Nephron (organoid): ENCODE data around the gene TESK2.
"Not testable (repeated sequence)": the region's sequence is repeated elsewhere in the genome, so short reads cannot be mapped to it uniquely, and the experiment has no call there.

Source experiments
- H3K27ac Mint-ChIP-seq, 3 experiments: 2 replicates each; pipeline ENCODE4 v1.8.0; 2020; ENCODE audit warnings: mixed read lengths in 3 of 3, mild to moderate bottlenecking in 2 of 3, moderate library complexity in 1 of 3
- H3K27me3 Mint-ChIP-seq: 2 replicates; pipeline ENCODE4 v1.8.0; 2021; ENCODE audit warnings: low read depth, mild to moderate bottlenecking, moderate library complexity, mixed read lengths
- H3K36me3 Mint-ChIP-seq: 2 replicates; pipeline ENCODE4 v1.8.0; 2020; ENCODE audit warnings: low read depth, mixed read lengths
- H3K4me1 Mint-ChIP-seq: 2 replicates; pipeline ENCODE4 v1.8.0; 2020; ENCODE audit warnings: mixed read lengths
- H3K4me3 Mint-ChIP-seq, 3 experiments: 2 replicates each; pipeline ENCODE4 v1.8.0; 2020; ENCODE audit warnings: mild to moderate bottlenecking in 3 of 3, mixed read lengths in 3 of 3, moderate library complexity in 2 of 3
- H3K9me3 Mint-ChIP-seq: 2 replicates; pipeline ENCODE4 v1.8.0; 2020; ENCODE audit warnings: mixed read lengths
- CTCF ChIP-seq, 3 experiments: fragments of 200-600 bp; sonication (generic); IDR thresholded peaks; one replicate each; pipeline ENCODE4 v1.5.0; 2021; ENCODE audit warnings: antibody characterized with exemption in 3 of 3; ENCODE audit not compliant: unreplicated experiment in 3 of 3

TESK2 gene

GRCh38 chr1:45490121-45490625 lies 790 bp downstream of the TESK2 start:
- H3K27me3 Mint-ChIP-seq, result peaks cover 11% of the 10 kb centered on the region
- H3K36me3 Mint-ChIP-seq, result no peaks in the 10 kb centered on the region

GRCh38 chr1:45489379-45489778 lies 1.6 kb downstream of the TESK2 start:
- not testable (repeated sequence) for H3K4me1 Mint-ChIP-seq, H3K27ac Mint-ChIP-seq, H3K36me3 Mint-ChIP-seq, H3K9me3 Mint-ChIP-seq
- H3K27me3 Mint-ChIP-seq, result peaks cover 11% of the 10 kb centered on the region
- peak overlapping the region in 1 of 3 experiments; percentile 50 for H3K4me3 Mint-ChIP-seq

More at GRCh38 chr1:45490121-45490625, 790 bp downstream of the TESK2 start:
- no peak for TF ChIP-seq CTCF (IDR thresholded peaks at IDR 0.05; ENCODE audit: unreplicated experiment in 3 of 3)
- no peak overlapping the region for H3K4me3 Mint-ChIP-seq
- no peak overlapping the region for H3K27ac Mint-ChIP-seq
- H3K4me1 Mint-ChIP-seq, result no peaks in the 10 kb centered on the region
- H3K9me3 Mint-ChIP-seq, result no peaks in the 10 kb centered on the region

GRCh38 chr1:45488666-45489377 lies 2.1 kb downstream of the TESK2 start:
- Mint-ChIP-seq H3K4me1 (no peaks in the 10 kb centered on the region), H3K27ac (no peak overlapping the region), H3K27me3 (peaks cover 11% of the 10 kb centered on the region), H3K36me3 (no peaks in the 10 kb centered on the region), H3K9me3 (no peaks in the 10 kb centered on the region), H3K4me3 (peak overlapping the region in 1 of 3 experiments; percentile 50)
- TF ChIP-seq CTCF (IDR thresholded peaks at IDR 0.05; ENCODE audit: unreplicated experiment in 3 of 3), result no peak

GRCh38 chr1:45485949-45486348 lies 5.0 kb downstream of the TESK2 start:
- H3K4me3 Mint-ChIP-seq, result no peak overlapping the region
- no peaks in the 10 kb centered on the region for H3K4me1 Mint-ChIP-seq
- H3K36me3 Mint-ChIP-seq, result no peaks in the 10 kb centered on the region
- TF ChIP-seq CTCF (IDR thresholded peaks at IDR 0.05; ENCODE audit: unreplicated experiment in 3 of 3), result no peak
- no peak overlapping the region for H3K27ac Mint-ChIP-seq
- no peaks in the 10 kb centered on the region for H3K9me3 Mint-ChIP-seq
- H3K27me3 Mint-ChIP-seq, result peaks cover 11% of the 10 kb centered on the region

- H3K9me3 Mint-ChIP-seq, result no peaks in the 10 kb centered on the region
Observed at GRCh38 chr1:45479039-45479748, 11.8 kb downstream of the TESK2 start.

More at GRCh38 chr1:45479039-45479748, 11.8 kb downstream of the TESK2 start:
- Mint-ChIP-seq H3K27me3 (no peaks in the 10 kb centered on the region), H3K27ac (no peak overlapping the region), H3K36me3 (no peaks in the 10 kb centered on the region), H3K4me3 (no peak overlapping the region), H3K4me1 (no peaks in the 10 kb centered on the region)
- TF ChIP-seq CTCF (IDR thresholded peaks at IDR 0.05; ENCODE audit: unreplicated experiment in 3 of 3), result no peak
